GM23338 (cell line): ENCODE results near the gene DNAAF5. TPM values are rescaled to one million over a fixed set of nuclear protein-coding genes. Genes with fewer than 3 reads are reported as not detected.

Experiments used
- ATAC-seq: fragments of 200-7000 bp; cut with Tn5 transposase; 3 replicates; pipeline ENCODE4 v1.9.1; 2020
- DNase-seq: peaks from one replicate; pipeline ENCODE4 v3.0.0-alpha.2; 2015; ENCODE audit warnings: low spot score
- H2AFZ ChIP-seq: fragments of 200-600 bp; sonication (generic); 2 replicates; pipeline ENCODE4 v1.8.0; 2016; ENCODE audit warnings: antibody characterized with exemption, mild to moderate bottlenecking, moderate library complexity
- H3F3A ChIP-seq: fragments of 200-600 bp; sonication (generic); replicated peaks from 2 replicates; pipeline ENCODE4 v1.8.0; 2017; ENCODE audit warnings: antibody characterized with exemption, mixed run types, low read depth
- H3K27ac ChIP-seq: fragments of 200-600 bp; sonication (generic); 2 replicates; pipeline ENCODE4 v1.6.1; 2016; ENCODE audit warnings: low read depth
- H3K27me3 ChIP-seq: fragments of 200-600 bp; sonication (generic); 2 replicates; pipeline ENCODE4 v1.8.0; 2016; ENCODE audit warnings: mild to moderate bottlenecking, mixed run types, moderate library complexity; ENCODE audit not compliant: insufficient read depth
- H3K36me3 ChIP-seq: fragments of 200-600 bp; sonication (generic); 2 replicates; pipeline ENCODE4 v1.8.0; 2016; ENCODE audit warnings: mild to moderate bottlenecking; ENCODE audit not compliant: insufficient read depth
- H3K4me1 ChIP-seq: fragments of 200-600 bp; sonication (generic); 2 replicates; pipeline ENCODE4 v1.8.0; 2016; ENCODE audit warnings: mild to moderate bottlenecking, moderate library complexity; ENCODE audit not compliant: insufficient read depth
- H3K4me2 ChIP-seq: fragments of 200-600 bp; sonication (generic); 2 replicates; pipeline ENCODE4 v1.7.1; 2017; ENCODE audit warnings: mixed run types
- H3K4me3 ChIP-seq: fragments of 200-600 bp; sonication (generic); 2 replicates; pipeline ENCODE4 v1.6.1; 2016; ENCODE audit warnings: mixed run types
- H3K79me2 ChIP-seq: fragments of 200-600 bp; sonication (generic); replicated peaks from 2 replicates; pipeline ENCODE4 v1.8.0; 2017; ENCODE audit warnings: mild to moderate bottlenecking; ENCODE audit not compliant: insufficient read depth
- H3K9me2 ChIP-seq: fragments of 200-600 bp; sonication (generic); 2 replicates; pipeline ENCODE4 v1.8.0; 2017; ENCODE audit not compliant: insufficient read depth
- H4K20me1 ChIP-seq: fragments of 200-600 bp; sonication (generic); replicated peaks from 2 replicates; pipeline ENCODE4 v1.8.0; 2017; ENCODE audit warnings: mild to moderate bottlenecking; ENCODE audit not compliant: insufficient read depth
- H3K27ac Mint-ChIP-seq: 2 replicates; pipeline ENCODE4 v1.8.0; 2020; ENCODE audit warnings: inconsistent platforms, mild to moderate bottlenecking, moderate library complexity, mixed read lengths
- H3K27me3 Mint-ChIP-seq: 3 replicates; pipeline ENCODE4 v1.8.0; 2022; ENCODE audit warnings: low read depth, mild to moderate bottlenecking, moderate library complexity, mixed read lengths, inconsistent platforms; ENCODE audit not compliant: insufficient read depth, poor library complexity
- H3K36me3 Mint-ChIP-seq: 3 replicates; pipeline ENCODE4 v1.8.0; 2021; ENCODE audit warnings: low read depth, mild to moderate bottlenecking, inconsistent platforms, moderate library complexity, mixed read lengths
- H3K4me1 Mint-ChIP-seq: 3 replicates; pipeline ENCODE4 v1.8.0; 2020; ENCODE audit warnings: mild to moderate bottlenecking, inconsistent platforms, mixed read lengths
- H3K4me3 Mint-ChIP-seq: 3 replicates; pipeline ENCODE4 v1.8.0; 2021; ENCODE audit warnings: moderate library complexity, mild to moderate bottlenecking, inconsistent platforms, mixed read lengths
- H3K9me3 Mint-ChIP-seq: 3 replicates; pipeline ENCODE4 v1.8.0; 2020; ENCODE audit warnings: moderate library complexity, mild to moderate bottlenecking, inconsistent platforms, mixed read lengths
- CREB1 ChIP-seq: fragments of 250-450 bp; sonication (Bioruptor Pico); IDR thresholded peaks from 2 replicates; pipeline ENCODE4 v1.5.0; 2020; ENCODE audit warnings: low read depth, mild to moderate bottlenecking, moderate library complexity
- ETS1 ChIP-seq: IDR thresholded peaks from 2 replicates; pipeline ENCODE4 v1.6.1; 2016; ENCODE audit warnings: antibody characterized with exemption
- EZH2 ChIP-seq: fragments of 200-600 bp; sonication (generic); IDR thresholded peaks from one replicate; pipeline ENCODE4 v1.8.0; 2017; ENCODE audit warnings: antibody characterized with exemption, mild to moderate bottlenecking, low read depth; ENCODE audit not compliant: unreplicated experiment
- EZH2phosphoT487 ChIP-seq: fragments of 200-600 bp; sonication (generic); IDR thresholded peaks from one replicate; pipeline ENCODE4 v1.8.1; 2018; ENCODE audit warnings: antibody characterized with exemption; ENCODE audit not compliant: unreplicated experiment
- JUNB ChIP-seq: IDR thresholded peaks from one replicate; pipeline ENCODE4 v1.6.1; 2016; ENCODE audit warnings: antibody characterized with exemption; ENCODE audit not compliant: unreplicated experiment
- NANOG ChIP-seq: IDR thresholded peaks from 2 replicates; pipeline ENCODE4 v1.6.1; 2016; ENCODE audit warnings: antibody characterized with exemption, borderline replicate concordance
- POLR2AphosphoS5 ChIP-seq: IDR thresholded peaks from 2 replicates; pipeline ENCODE4 v1.6.1; 2016; ENCODE audit warnings: antibody characterized with exemption, low read depth
- REST ChIP-seq: IDR thresholded peaks from one replicate; pipeline ENCODE4 v1.6.1; 2018; ENCODE audit warnings: antibody characterized with exemption; ENCODE audit not compliant: unreplicated experiment
- STAT1 ChIP-seq: IDR thresholded peaks from one replicate; pipeline ENCODE4 v1.6.1; 2016; ENCODE audit warnings: antibody characterized with exemption; ENCODE audit not compliant: unreplicated experiment
- ZNF114 ChIP-seq: fragments of 250-450 bp; sonication (Bioruptor Pico); IDR thresholded peaks from 2 replicates; pipeline ENCODE4 v1.5.0; 2020; ENCODE audit warnings: mild to moderate bottlenecking, moderate library complexity
- ZNF331 ChIP-seq: fragments of 250-450 bp; sonication (Bioruptor Pico); IDR thresholded peaks from 2 replicates; pipeline ENCODE4 v1.5.0; 2020; ENCODE audit warnings: low read depth, mild to moderate bottlenecking, moderate library complexity
- polyA plus RNA-seq: library from polyadenylated mRNA; unstranded; fragments of >200 nt; fragmentation: Nextera tagmentation; extraction: Ambion mirVana; gene quantifications from 2 replicates; pipeline ENCODE4 v1.2.1, GENCODE V29; 2016
- total RNA-seq: library from RNA; depleted of rRNA; stranded (reverse); fragments of >200 nt; shearing (Covaris generic); gene quantifications from 2 replicates; pipeline ENCODE4 v1.2.3, GENCODE V29; 2014
- TF ChIP-seq, protein P1 (sequence below), 2 experiments: fragments of 200-600 bp in 1 of 2; sonication (generic) in 1 of 2; conservative IDR thresholded peaks; 2 replicates each; pipeline versions ENCODE4 v1.5.1 to v1.6.1; 2016 to 2017; ENCODE audit warnings: antibody characterized with exemption in 2 of 2, low read depth in 2 of 2, mild to moderate bottlenecking in 2 of 2, moderate library complexity in 1 of 2
- TF ChIP-seq, protein P2 (sequence below): fragments of 250-450 bp; sonication (Bioruptor Pico); IDR thresholded peaks from 2 replicates; pipeline ENCODE4 v1.5.0; 2020; ENCODE audit warnings: mild to moderate bottlenecking, moderate library complexity

The DNAAF5 gene
- total and polyA plus RNA-seq, 2 experiments from 2014 or later, result 20.4 to 86.7 TPM

- Histone ChIP-seq H3K4me2 (no peak overlapping the region), H3K4me3 (no peak overlapping the region), H3K27me3 (no peaks in the 10 kb centered on the region), H3F3A (no peaks in the 10 kb centered on the region), H3K27ac (no peak overlapping the region), H3K79me2 (peaks cover 5% of the 10 kb centered on the region; the same call in 1 of the 2 replicates), H3K36me3 (peaks cover 10% of the 10 kb centered on the region), H2AFZ (no peak overlapping the region), H3K4me1 (no peaks in the 10 kb centered on the region), H3K9me2 (no peaks in the 10 kb centered on the region), H4K20me1 (no peaks in the 10 kb centered on the region)
- H3K9me3 Mint-ChIP-seq, result peaks cover 35% of the 10 kb centered on the region
- DNase-seq (no peak), ATAC-seq (no peak)
- no peaks in the 10 kb centered on the region; the same call in 2 of the 3 replicates for H3K4me1 Mint-ChIP-seq
- no peak for TF ChIP-seq JUNB
- TF ChIP-seq, protein P1, sequence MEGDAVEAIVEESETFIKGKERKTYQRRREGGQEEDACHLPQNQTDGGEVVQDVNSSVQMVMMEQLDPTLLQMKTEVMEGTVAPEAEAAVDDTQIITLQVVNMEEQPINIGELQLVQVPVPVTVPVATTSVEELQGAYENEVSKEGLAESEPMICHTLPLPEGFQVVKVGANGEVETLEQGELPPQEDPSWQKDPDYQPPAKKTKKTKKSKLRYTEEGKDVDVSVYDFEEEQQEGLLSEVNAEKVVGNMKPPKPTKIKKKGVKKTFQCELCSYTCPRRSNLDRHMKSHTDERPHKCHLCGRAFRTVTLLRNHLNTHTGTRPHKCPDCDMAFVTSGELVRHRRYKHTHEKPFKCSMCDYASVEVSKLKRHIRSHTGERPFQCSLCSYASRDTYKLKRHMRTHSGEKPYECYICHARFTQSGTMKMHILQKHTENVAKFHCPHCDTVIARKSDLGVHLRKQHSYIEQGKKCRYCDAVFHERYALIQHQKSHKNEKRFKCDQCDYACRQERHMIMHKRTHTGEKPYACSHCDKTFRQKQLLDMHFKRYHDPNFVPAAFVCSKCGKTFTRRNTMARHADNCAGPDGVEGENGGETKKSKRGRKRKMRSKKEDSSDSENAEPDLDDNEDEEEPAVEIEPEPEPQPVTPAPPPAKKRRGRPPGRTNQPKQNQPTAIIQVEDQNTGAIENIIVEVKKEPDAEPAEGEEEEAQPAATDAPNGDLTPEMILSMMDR (conservative IDR thresholded peaks at IDR 0.05; ENCODE audit: low read depth in 2 of 2), result no peak
- TF ChIP-seq, protein P2, sequence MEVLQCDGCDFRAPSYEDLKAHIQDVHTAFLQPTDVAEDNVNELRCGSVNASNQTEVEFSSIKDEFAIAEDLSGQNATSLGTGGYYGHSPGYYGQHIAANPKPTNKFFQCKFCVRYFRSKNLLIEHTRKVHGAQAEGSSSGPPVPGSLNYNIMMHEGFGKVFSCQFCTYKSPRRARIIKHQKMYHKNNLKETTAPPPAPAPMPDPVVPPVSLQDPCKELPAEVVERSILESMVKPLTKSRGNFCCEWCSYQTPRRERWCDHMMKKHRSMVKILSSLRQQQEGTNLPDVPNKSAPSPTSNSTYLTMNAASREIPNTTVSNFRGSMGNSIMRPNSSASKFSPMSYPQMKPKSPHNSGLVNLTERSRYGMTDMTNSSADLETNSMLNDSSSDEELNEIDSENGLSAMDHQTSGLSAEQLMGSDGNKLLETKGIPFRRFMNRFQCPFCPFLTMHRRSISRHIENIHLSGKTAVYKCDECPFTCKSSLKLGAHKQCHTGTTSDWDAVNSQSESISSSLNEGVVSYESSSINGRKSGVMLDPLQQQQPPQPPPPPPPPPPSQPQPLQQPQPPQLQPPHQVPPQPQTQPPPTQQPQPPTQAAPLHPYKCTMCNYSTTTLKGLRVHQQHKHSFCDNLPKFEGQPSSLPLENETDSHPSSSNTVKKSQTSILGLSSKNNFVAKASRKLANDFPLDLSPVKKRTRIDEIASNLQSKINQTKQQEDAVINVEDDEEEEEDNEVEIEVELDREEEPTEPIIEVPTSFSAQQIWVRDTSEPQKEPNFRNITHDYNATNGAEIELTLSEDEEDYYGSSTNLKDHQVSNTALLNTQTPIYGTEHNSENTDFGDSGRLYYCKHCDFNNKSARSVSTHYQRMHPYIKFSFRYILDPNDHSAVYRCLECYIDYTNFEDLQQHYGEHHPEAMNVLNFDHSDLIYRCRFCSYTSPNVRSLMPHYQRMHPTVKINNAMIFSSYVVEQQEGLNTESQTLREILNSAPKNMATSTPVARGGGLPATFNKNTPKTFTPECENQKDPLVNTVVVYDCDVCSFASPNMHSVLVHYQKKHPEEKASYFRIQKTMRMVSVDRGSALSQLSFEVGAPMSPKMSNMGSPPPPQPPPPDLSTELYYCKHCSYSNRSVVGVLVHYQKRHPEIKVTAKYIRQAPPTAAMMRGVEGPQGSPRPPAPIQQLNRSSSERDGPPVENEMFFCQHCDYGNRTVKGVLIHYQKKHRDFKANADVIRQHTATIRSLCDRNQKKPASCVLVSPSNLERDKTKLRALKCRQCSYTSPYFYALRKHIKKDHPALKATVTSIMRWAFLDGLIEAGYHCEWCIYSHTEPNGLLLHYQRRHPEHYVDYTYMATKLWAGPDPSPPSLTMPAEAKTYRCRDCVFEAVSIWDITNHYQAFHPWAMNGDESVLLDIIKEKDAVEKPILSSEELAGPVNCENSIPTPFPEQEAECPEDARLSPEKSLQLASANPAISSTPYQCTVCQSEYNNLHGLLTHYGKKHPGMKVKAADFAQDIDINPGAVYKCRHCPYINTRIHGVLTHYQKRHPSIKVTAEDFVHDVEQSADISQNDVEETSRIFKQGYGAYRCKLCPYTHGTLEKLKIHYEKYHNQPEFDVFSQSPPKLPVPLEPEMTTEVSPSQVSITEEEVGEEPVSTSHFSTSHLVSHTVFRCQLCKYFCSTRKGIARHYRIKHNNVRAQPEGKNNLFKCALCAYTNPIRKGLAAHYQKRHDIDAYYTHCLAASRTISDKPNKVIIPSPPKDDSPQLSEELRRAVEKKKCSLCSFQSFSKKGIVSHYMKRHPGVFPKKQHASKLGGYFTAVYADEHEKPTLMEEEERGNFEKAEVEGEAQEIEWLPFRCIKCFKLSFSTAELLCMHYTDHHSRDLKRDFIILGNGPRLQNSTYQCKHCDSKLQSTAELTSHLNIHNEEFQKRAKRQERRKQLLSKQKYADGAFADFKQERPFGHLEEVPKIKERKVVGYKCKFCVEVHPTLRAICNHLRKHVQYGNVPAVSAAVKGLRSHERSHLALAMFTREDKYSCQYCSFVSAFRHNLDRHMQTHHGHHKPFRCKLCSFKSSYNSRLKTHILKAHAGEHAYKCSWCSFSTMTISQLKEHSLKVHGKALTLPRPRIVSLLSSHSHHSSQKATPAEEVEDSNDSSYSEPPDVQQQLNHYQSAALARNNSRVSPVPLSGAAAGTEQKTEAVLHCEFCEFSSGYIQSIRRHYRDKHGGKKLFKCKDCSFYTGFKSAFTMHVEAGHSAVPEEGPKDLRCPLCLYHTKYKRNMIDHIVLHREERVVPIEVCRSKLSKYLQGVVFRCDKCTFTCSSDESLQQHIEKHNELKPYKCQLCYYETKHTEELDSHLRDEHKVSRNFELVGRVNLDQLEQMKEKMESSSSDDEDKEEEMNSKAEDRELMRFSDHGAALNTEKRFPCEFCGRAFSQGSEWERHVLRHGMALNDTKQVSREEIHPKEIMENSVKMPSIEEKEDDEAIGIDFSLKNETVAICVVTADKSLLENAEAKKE (CRISPR knock-in tag), result no peak
- no peak for TF ChIP-seq EZH2phosphoT487
- TF ChIP-seq NANOG, result no peak
- no peak for TF ChIP-seq REST
- no peak for TF ChIP-seq ETS1
- TF ChIP-seq EZH2, result no peak
- no peak for TF ChIP-seq ZNF331
- TF ChIP-seq CREB1, result no peak
- TF ChIP-seq ZNF114 (CRISPR knock-in tag), result no peak
- TF ChIP-seq POLR2AphosphoS5, result no peak
- no peak for TF ChIP-seq STAT1
- H3K4me3 Mint-ChIP-seq, result no peak overlapping the region
- peaks cover 78% of the 10 kb centered on the region for H3K36me3 Mint-ChIP-seq
- peaks cover 7% of the 10 kb centered on the region for H3K27me3 Mint-ChIP-seq
- H3K27ac Mint-ChIP-seq, result no peak overlapping the region; the same call in 1 of the 2 replicates
Measured at GRCh38 chr7:693280-693679, 33.2 kb upstream of the DNAAF5 start.
